RPMI7951 (cell line): ENCODE data around the gene ISOC1. TPM values are rescaled to one million over a fixed set of nuclear protein-coding genes. Genes with fewer than 3 reads are reported as not detected.

ENCODE experiments used
- DNase-seq: peaks from one replicate; pipeline ENCODE4 v3.0.0-alpha.2; 2012; ENCODE audit warnings: low read depth
- total RNA-seq: library from RNA; depleted of rRNA; stranded (reverse); fragments of >200 nt; shearing (Covaris generic); gene quantifications from 2 replicates; pipeline ENCODE4 v1.2.3, GENCODE V29; 2014

The ISOC1 gene
- total RNA-seq, 1 experiment from 2014 or later, result 13.0 TPM

GRCh38 chr5:129094924-129095899 lies 663 bp downstream of the ISOC1 start:
- DNase-seq, result peak; percentile 50

GRCh38 chr5:129096382-129096991 lies 1.9 kb downstream of the ISOC1 start:
- no peak for DNase-seq

GRCh38 chr5:129097498-129098296 lies 3.1 kb downstream of the ISOC1 start:
- DNase-seq, result no peak

GRCh38 chr5:129098488-129099183 lies 4.1 kb downstream of the ISOC1 start:
- no peak for DNase-seq

- no peak for DNase-seq
These were observed 4.6 kb downstream of the ISOC1 start for GRCh38 chr5:129099184-129099569.

GRCh38 chr5:129101794-129102193 lies 7.2 kb downstream of the ISOC1 start:
- no peak for DNase-seq

GRCh38 chr5:129103397-129103796 lies 8.8 kb downstream of the ISOC1 start:
- no peak for DNase-seq

- no peak for DNase-seq
These were observed 10.4 kb downstream of the ISOC1 start for GRCh38 chr5:129104915-129105455.

- DNase-seq, result no peak
These were observed 13.1 kb downstream of the ISOC1 start for GRCh38 chr5:129107637-129108036.

- DNase-seq, result no peak
These were observed 16.2 kb downstream of the ISOC1 start for GRCh38 chr5:129110742-129111141.

GRCh38 chr5:129111351-129111750 lies 16.8 kb downstream of the ISOC1 start:
- no peak for DNase-seq

GRCh38 chr5:129112295-129112694 lies 17.7 kb downstream of the ISOC1 start:
- DNase-seq, result no peak

- DNase-seq, result no peak
These were observed 19.3 kb downstream of the ISOC1 start for GRCh38 chr5:129113867-129114266.

- no peak for DNase-seq
These were observed 20.1 kb downstream of the ISOC1 start for GRCh38 chr5:129114539-129115193.

- DNase-seq, result no peak
These were observed 21.1 kb downstream of the ISOC1 start for GRCh38 chr5:129115680-129116079.

- no peak for DNase-seq
These were observed 22.2 kb downstream of the ISOC1 start for GRCh38 chr5:129116797-129117196.

GRCh38 chr5:129118405-129118804 lies 23.9 kb downstream of the ISOC1 start:
- DNase-seq, result no peak

- no peak for DNase-seq
These were observed 24.3 kb downstream of the ISOC1 start for GRCh38 chr5:129118826-129119225.

- no peak for DNase-seq
These were observed 25.6 kb downstream of the ISOC1 start for GRCh38 chr5:129120158-129120581.

GRCh38 chr5:129122560-129122959 lies 28.0 kb downstream of the ISOC1 start:
- DNase-seq, result no peak

- no peak for DNase-seq
These were observed 30.1 kb downstream of the ISOC1 start for GRCh38 chr5:129124608-129125007.
